Measurements from ENCODE around the gene ATF7IP2.
"Not testable (repeated sequence)": the region's sequence is repeated elsewhere in the genome, so short reads cannot be mapped to it uniquely, and the experiment has no call there.

ATF7IP2 gene

GRCh38 chr16:10412935-10413601, 27.2 kb downstream of the ATF7IP2 start:
- no peak for DNase-seq (ENCODE audit: insufficient read length)
- no peak for TF ChIP-seq POLR2A (IDR thresholded peaks at IDR 0.05; ENCODE audit: low read depth, low read length)
- no peak for TF ChIP-seq POLR2AphosphoS5 (IDR thresholded peaks at IDR 0.05; ENCODE audit: low read depth, low read length)
- no peak for TF ChIP-seq TAF1 (IDR thresholded peaks at IDR 0.05; ENCODE audit: borderline replicate concordance, low read depth, low read length)
- FAIRE-seq: no peak

GRCh38 chr16:10418204-10418603, 32.3 kb downstream of the ATF7IP2 start:
- not testable (repeated sequence) for FAIRE-seq; DNase-seq (ENCODE audit: insufficient read length)

- FAIRE-seq (no peak), DNase-seq (ENCODE audit: insufficient read length) (no peak)
- TF ChIP-seq TAF1 (IDR thresholded peaks at IDR 0.05; ENCODE audit: borderline replicate concordance, low read depth, low read length) (no peak), POLR2A (IDR thresholded peaks at IDR 0.05; ENCODE audit: low read depth, low read length) (no peak), POLR2AphosphoS5 (IDR thresholded peaks at IDR 0.05; ENCODE audit: low read depth, low read length) (no peak)
These were observed 33.8 kb downstream of the ATF7IP2 start for GRCh38 chr16:10419701-10420100.

- FAIRE-seq: no peak
- TF ChIP-seq TAF1 (IDR thresholded peaks at IDR 0.05; ENCODE audit: borderline replicate concordance, low read depth, low read length) (no peak), POLR2AphosphoS5 (IDR thresholded peaks at IDR 0.05; ENCODE audit: low read depth, low read length) (no peak)
- DNase-seq (ENCODE audit: insufficient read length): no peak
These were observed 35.7 kb downstream of the ATF7IP2 start for GRCh38 chr16:10421596-10421995.

- TF ChIP-seq POLR2A (IDR thresholded peaks at IDR 0.05; ENCODE audit: low read depth, low read length): no peak
- DNase-seq (ENCODE audit: insufficient read length) (no peak), FAIRE-seq (no peak)
These were observed 42.7 kb downstream of the ATF7IP2 start for GRCh38 chr16:10428433-10429168.

- FAIRE-seq; DNase-seq (ENCODE audit: insufficient read length): not testable (repeated sequence)
These were observed 43.6 kb downstream of the ATF7IP2 start for GRCh38 chr16:10429299-10429969.

GRCh38 chr16:10441726-10442125, 55.9 kb downstream of the ATF7IP2 start:
- FAIRE-seq (no peak), DNase-seq (ENCODE audit: insufficient read length) (no peak)
- no peak for TF ChIP-seq POLR2AphosphoS5 (IDR thresholded peaks at IDR 0.05; ENCODE audit: low read depth, low read length)
- no peak for TF ChIP-seq POLR2A (IDR thresholded peaks at IDR 0.05; ENCODE audit: low read depth, low read length)
- no peak for TF ChIP-seq TAF1 (IDR thresholded peaks at IDR 0.05; ENCODE audit: borderline replicate concordance, low read depth, low read length)

GRCh38 chr16:10447289-10447688, 61.4 kb downstream of the ATF7IP2 start:
- FAIRE-seq (no peak), DNase-seq (ENCODE audit: insufficient read length) (no peak)
- TF ChIP-seq POLR2A (IDR thresholded peaks at IDR 0.05; ENCODE audit: low read depth, low read length) (no peak), TAF1 (IDR thresholded peaks at IDR 0.05; ENCODE audit: borderline replicate concordance, low read depth, low read length) (no peak), POLR2AphosphoS5 (IDR thresholded peaks at IDR 0.05; ENCODE audit: low read depth, low read length) (no peak)

GRCh38 chr16:10452208-10453158, 66.6 kb downstream of the ATF7IP2 start:
- not testable (repeated sequence) for DNase-seq (ENCODE audit: insufficient read length); FAIRE-seq

- no peak for TF ChIP-seq POLR2AphosphoS5 (IDR thresholded peaks at IDR 0.05; ENCODE audit: low read depth, low read length)
- no peak for TF ChIP-seq TAF1 (IDR thresholded peaks at IDR 0.05; ENCODE audit: borderline replicate concordance, low read depth, low read length)
- TF ChIP-seq POLR2A (IDR thresholded peaks at IDR 0.05; ENCODE audit: low read depth, low read length): no peak
- FAIRE-seq: no peak
- no peak for DNase-seq (ENCODE audit: insufficient read length)
These were observed 67.3 kb downstream of the ATF7IP2 start for GRCh38 chr16:10453159-10453510.

GRCh38 chr16:10465821-10466220, 80.0 kb downstream of the ATF7IP2 start:
- DNase-seq (ENCODE audit: insufficient read length): no peak
- FAIRE-seq: no peak
- no peak for TF ChIP-seq POLR2A (IDR thresholded peaks at IDR 0.05; ENCODE audit: low read depth, low read length)
- TF ChIP-seq TAF1 (IDR thresholded peaks at IDR 0.05; ENCODE audit: borderline replicate concordance, low read depth, low read length): no peak

- TF ChIP-seq POLR2A (IDR thresholded peaks at IDR 0.05; ENCODE audit: low read depth, low read length): no peak
- TF ChIP-seq POLR2AphosphoS5 (IDR thresholded peaks at IDR 0.05; ENCODE audit: low read depth, low read length): no peak
- no peak for TF ChIP-seq TAF1 (IDR thresholded peaks at IDR 0.05; ENCODE audit: borderline replicate concordance, low read depth, low read length)
- FAIRE-seq (no peak), DNase-seq (ENCODE audit: insufficient read length) (no peak)
These were observed 80.5 kb downstream of the ATF7IP2 start for GRCh38 chr16:10466313-10466712.

Data from GM12892 (cell line).